Tibial nerve (tissue), 4 donors: ENCODE data around the gene ACOXL. TPM values are rescaled to one million over a fixed set of nuclear protein-coding genes. Genes with fewer than 3 reads are reported as not detected.

Experiments
- DNase-seq, 2 donors: peaks; one replicate each; pipeline ENCODE4 v3.0.0-alpha.2; 2019; ENCODE audit warnings: low spot score in 2 of 2
- H3K27ac ChIP-seq, 4 donors: fragments of 200-600 bp; sonication (generic) in 3 of 4; one replicate each; pipeline ENCODE4 v1.5.1; 2017 to 2019; ENCODE audit warnings: mild to moderate bottlenecking in 1 of 4
- H3K27me3 ChIP-seq, 2 donors: fragments of 200-600 bp; sonication (generic) in 1 of 2; one replicate each; pipeline versions ENCODE4 v1.5.1 to v1.6.0; 2017 to 2019
- H3K36me3 ChIP-seq, 3 donors: fragments of 200-600 bp; sonication (generic); one replicate each; pipeline ENCODE4 v1.5.1; 2018 to 2019
- H3K4me1 ChIP-seq, 4 donors: fragments of 200-600 bp; sonication (generic) in 3 of 4; one replicate each; pipeline ENCODE4 v1.5.1; 2017 to 2019
- H3K4me3 ChIP-seq, 4 donors: fragments of 200-600 bp; sonication (generic) in 3 of 4; one replicate each; pipeline ENCODE4 v1.5.1; 2017 to 2019; ENCODE audit warnings: mild to moderate bottlenecking in 1 of 4, moderate library complexity in 1 of 4
- H3K9me3 ChIP-seq, 4 donors: fragments of 200-600 bp; sonication (generic) in 3 of 4; one replicate each; pipeline ENCODE4 v1.5.1; 2017 to 2019
- CTCF ChIP-seq, 5 experiments: fragments of 200-600 bp in 3 of 5; fragments of 450-650 bp in 2 of 5; sonication (generic) in 3 of 5; IDR thresholded peaks; one replicate each; pipeline ENCODE4 v1.5.1; 2016 to 2019; ENCODE audit warnings: antibody characterized with exemption in 5 of 5, mild to moderate bottlenecking in 3 of 5, moderate library complexity in 2 of 5
- EP300 ChIP-seq, 2 donors: sonication (generic); formaldehyde crosslinking; IDR thresholded peaks; one replicate each; pipeline ENCODE4 v1.6.1; 2017; ENCODE audit warnings: antibody characterized with exemption in 2 of 2, mild to moderate bottlenecking in 1 of 2
- POLR2A ChIP-seq, 2 donors: fragments of 450-650 bp; IDR thresholded peaks; one replicate each; pipeline ENCODE4 v1.6.1; 2017; ENCODE audit warnings: antibody characterized with exemption in 2 of 2, mild to moderate bottlenecking in 2 of 2, moderate library complexity in 2 of 2
- WGBS, 2 donors: methylation state at CpG; one replicate each; pipeline ENCODE4 v1.1.5; 2018; 5-methylcytosine and 5-hydroxymethylcytosine counted together
- total RNA-seq, 4 donors: library from RNA; depleted of rRNA; stranded (reverse); fragments of >200 nt; gene quantifications; one replicate each; pipeline ENCODE4 v1.1.0, GENCODE V29; 2016

The ACOXL gene
- total RNA-seq, 4 donors from 2014 or later: 0.30 TPM; not detected in 3

GRCh38 chr2:111101592-111101991 is 369.2 kb downstream of the ACOXL start:
- H3K4me1 ChIP-seq: no peaks in the 10 kb centered on the region
- WGBS, 2 donors: 81 to 91% methylated on average over 2 of the region's 2 CpGs

GRCh38 chr2:111102216-111102615 is 369.8 kb downstream of the ACOXL start:
- Histone ChIP-seq H3K4me3 (no peak overlapping the region), H3K27ac (no peak overlapping the region), H3K27me3 (no peaks in the 10 kb centered on the region), H3K4me1 (no peaks in the 10 kb centered on the region), H3K9me3 (no peaks in the 10 kb centered on the region), H3K36me3 (no peaks in the 10 kb centered on the region)
- DNase-seq: no peak
- 50 to 63% methylated on average over 2 of the region's 2 CpGs for WGBS, 2 donors
- no peak for TF ChIP-seq EP300 (IDR thresholded peaks at IDR 0.05)

More at GRCh38 chr2:111101592-111101991, 369.2 kb downstream of the ACOXL start:
- H3K4me3 ChIP-seq: no peak overlapping the region
- DNase-seq: no peak
- no peaks in the 10 kb centered on the region for H3K36me3 ChIP-seq
- no peaks in the 10 kb centered on the region for H3K27me3 ChIP-seq
- no peaks in the 10 kb centered on the region for H3K9me3 ChIP-seq
- no peak overlapping the region for H3K27ac ChIP-seq
- TF ChIP-seq CTCF (IDR thresholded peaks at IDR 0.05): no peak

DNA sequence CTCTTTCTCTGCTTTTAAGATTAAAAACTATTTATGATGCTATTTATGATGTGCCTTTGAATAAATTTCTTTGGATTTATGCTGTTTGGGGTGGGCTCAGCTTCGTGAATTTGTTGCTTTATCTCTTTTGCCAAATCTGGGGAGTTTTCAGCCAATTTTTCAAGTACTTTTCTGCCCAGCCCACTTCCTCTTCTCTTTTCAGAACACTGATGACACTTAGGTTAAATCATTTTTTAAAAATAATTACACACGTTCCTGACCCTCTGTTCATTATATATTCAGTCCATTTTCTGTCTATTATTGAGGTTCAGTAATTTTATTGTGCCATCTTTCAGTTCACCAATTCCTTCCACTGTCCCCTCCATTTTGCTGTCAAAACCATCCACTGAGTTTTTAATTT is 373.6 kb downstream of the ACOXL start:
- WGBS, 2 donors: 57 to 58% methylated on average over 2 of the region's 2 CpGs
- H3K9me3 ChIP-seq: no peaks in the 10 kb centered on the region
- no peak overlapping the region for H3K27ac ChIP-seq
- no peaks in the 10 kb centered on the region for H3K36me3 ChIP-seq
- no peaks in the 10 kb centered on the region for H3K4me1 ChIP-seq
- no peaks in the 10 kb centered on the region for H3K27me3 ChIP-seq
- DNase-seq: no peak
- no peak overlapping the region for H3K4me3 ChIP-seq
- TF ChIP-seq EP300 (IDR thresholded peaks at IDR 0.05): no peak
- TF ChIP-seq CTCF (IDR thresholded peaks at IDR 0.05): no peak
- TF ChIP-seq POLR2A (IDR thresholded peaks at IDR 0.05): no peak

GRCh38 chr2:111106706-111107105 is 374.3 kb downstream of the ACOXL start:
- Histone ChIP-seq H3K4me1 (no peaks in the 10 kb centered on the region), H3K36me3 (no peaks in the 10 kb centered on the region), H3K4me3 (no peak overlapping the region), H3K27ac (no peak overlapping the region), H3K27me3 (no peaks in the 10 kb centered on the region), H3K9me3 (no peaks in the 10 kb centered on the region)
- TF ChIP-seq CTCF (IDR thresholded peaks at IDR 0.05): no peak
- no peak for TF ChIP-seq EP300 (IDR thresholded peaks at IDR 0.05)
- no peak for TF ChIP-seq POLR2A (IDR thresholded peaks at IDR 0.05)
- DNase-seq: no peak
- WGBS, 2 donors: 93 to 96% methylated on average over 5 of the region's 5 CpGs

DNA sequence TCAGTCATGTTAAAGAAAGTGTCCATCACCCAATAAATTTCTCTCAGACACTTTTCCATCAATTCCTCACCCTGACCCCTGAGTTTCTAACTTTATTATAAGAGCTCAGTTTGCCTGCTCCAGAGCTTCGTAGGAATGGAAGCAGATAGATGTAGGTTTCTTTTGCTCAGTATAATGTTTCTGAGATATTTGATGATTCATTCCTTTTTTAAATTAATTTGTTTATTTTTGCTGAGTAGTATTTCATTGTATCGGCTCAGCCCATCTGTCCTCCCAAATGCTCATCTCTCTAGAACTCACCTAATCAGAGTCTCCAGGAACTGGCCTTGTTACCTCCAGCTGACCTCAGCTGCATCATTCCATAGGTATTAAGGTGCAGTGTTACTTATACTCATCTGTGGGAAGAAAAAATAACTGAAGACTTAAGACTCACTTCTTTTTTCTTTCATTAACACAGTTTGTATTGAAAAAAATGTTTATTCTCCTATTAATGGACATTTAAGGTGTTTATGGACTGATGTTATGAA is 376.4 kb downstream of the ACOXL start:
- Histone ChIP-seq H3K9me3 (no peaks in the 10 kb centered on the region), H3K27ac (no peak overlapping the region), H3K27me3 (peaks cover 0 to 13% of the 10 kb centered on the region in 2 donors), H3K4me1 (no peaks in the 10 kb centered on the region), H3K36me3 (no peaks in the 10 kb centered on the region), H3K4me3 (no peak overlapping the region)
- TF ChIP-seq CTCF (IDR thresholded peaks at IDR 0.05): no peak
- TF ChIP-seq EP300 (IDR thresholded peaks at IDR 0.05): no peak
- no peak for TF ChIP-seq POLR2A (IDR thresholded peaks at IDR 0.05)
- WGBS, 2 donors: 84 to 88% methylated on average over 2 of the region's 2 CpGs
- no peak for DNase-seq
